ENCODE measurements around the gene FSTL5. TPM values are rescaled to one million over a fixed set of nuclear protein-coding genes. Genes with fewer than 3 reads are reported as not detected.
"Not testable (repeated sequence)": the region's sequence is repeated elsewhere in the genome, so short reads cannot be mapped to it uniquely, and the experiment has no call there.

FSTL5 gene
- polyA plus RNA-seq, 6 donors from 2014 or later, result not detected

DNA sequence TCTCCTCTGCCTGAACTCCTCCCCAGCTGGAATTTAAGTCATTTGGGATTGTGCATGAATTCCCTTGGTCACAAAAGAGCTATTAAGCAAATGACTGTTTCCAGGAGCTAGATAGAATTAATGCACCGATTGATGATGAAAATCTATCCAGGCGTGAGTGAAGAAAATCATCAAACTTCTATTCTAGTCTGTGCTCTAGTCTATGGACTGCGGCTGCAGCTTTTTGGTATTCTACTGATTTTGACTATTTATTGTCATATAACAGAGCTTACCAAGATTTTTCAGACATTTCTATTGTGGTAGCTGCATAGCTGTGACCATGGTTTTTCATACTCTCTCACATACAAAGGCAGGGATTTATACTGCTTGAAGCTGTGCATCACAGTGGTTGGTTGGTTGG, 403.8 kb downstream of the FSTL5 start:
- ATAC-seq (ENCODE audit: low read depth in 2 of 2) (no peak), DNase-seq (no peak)
- no peaks in the 10 kb centered on the region for H3K4me1 Mint-ChIP-seq
- H3K27me3 Mint-ChIP-seq, result no peaks in the 10 kb centered on the region
- H3K36me3 Mint-ChIP-seq, result no peaks in the 10 kb centered on the region
- H3K4me3 Mint-ChIP-seq, result no peak overlapping the region
- H3K27ac Mint-ChIP-seq, result no peak overlapping the region
- H3K9me3 Mint-ChIP-seq, result peaks cover 0 to 2% (median 0%) of the 10 kb centered on the region in 7 donors

DNA sequence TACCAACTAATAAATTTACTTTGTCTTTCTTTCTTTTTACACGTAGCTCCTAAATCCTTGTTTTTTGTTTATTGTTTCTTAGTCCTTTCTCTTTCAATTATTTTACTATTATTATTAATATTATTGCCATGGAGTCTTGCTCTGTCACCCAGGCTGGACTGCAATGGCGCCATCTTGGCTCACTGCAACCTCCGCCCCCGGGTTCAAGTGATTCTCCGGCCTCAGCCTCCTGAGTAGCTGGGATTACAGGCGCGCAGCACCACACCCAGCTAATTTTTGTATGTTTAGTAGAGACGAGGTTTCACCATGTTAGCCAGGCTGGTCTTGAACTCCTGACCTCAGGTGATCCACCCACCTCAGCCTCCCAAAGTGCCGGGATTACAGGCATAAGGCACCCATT, 405.4 kb downstream of the FSTL5 start:
- H3K4me3 Mint-ChIP-seq; H3K27me3 Mint-ChIP-seq; DNase-seq; ATAC-seq (ENCODE audit: low read depth in 2 of 2); H3K9me3 Mint-ChIP-seq; H3K36me3 Mint-ChIP-seq; H3K4me1 Mint-ChIP-seq; H3K27ac Mint-ChIP-seq: not testable (repeated sequence)

- no peak for ATAC-seq (ENCODE audit: low read depth in 2 of 2)
- DNase-seq, result no peak
- H3K36me3 Mint-ChIP-seq, result no peaks in the 10 kb centered on the region
- H3K4me3 Mint-ChIP-seq, result no peak overlapping the region
- H3K27ac Mint-ChIP-seq, result no peak overlapping the region
- H3K4me1 Mint-ChIP-seq, result no peaks in the 10 kb centered on the region
- no peaks in the 10 kb centered on the region for H3K27me3 Mint-ChIP-seq
- peaks cover 0 to 10% (median 3%) of the 10 kb centered on the region in 7 donors for H3K9me3 Mint-ChIP-seq
Measured at GRCh38 chr4:161728929-161729328, 434.9 kb downstream of the FSTL5 start.

GRCh38 chr4:161721947-161722346, 441.9 kb downstream of the FSTL5 start:
- ATAC-seq (ENCODE audit: low read depth in 2 of 2), result no peak
- H3K4me1 Mint-ChIP-seq, result no peaks in the 10 kb centered on the region
- no peak for DNase-seq

DNA sequence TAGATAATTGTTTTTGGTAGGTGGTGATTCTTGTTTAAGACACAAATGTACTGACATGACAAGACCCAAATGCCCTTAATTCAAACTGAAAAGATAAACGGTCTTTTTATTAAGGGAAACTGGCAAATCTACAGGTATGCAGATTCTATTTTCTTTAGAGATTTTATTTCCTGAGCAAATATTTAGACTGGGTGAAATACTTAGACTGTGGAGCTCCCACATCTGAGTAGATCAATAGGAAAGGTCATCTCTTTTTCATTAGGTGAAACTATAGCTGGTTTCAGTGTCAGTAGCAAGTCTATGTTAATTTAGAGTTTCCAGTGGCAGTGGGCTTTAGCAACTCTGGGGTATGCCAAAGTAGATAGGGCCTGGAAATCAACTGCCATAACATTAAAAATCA, 446.7 kb downstream of the FSTL5 start:
- H3K27me3 Mint-ChIP-seq, result no peaks in the 10 kb centered on the region
- no peaks in the 10 kb centered on the region for H3K36me3 Mint-ChIP-seq
- H3K9me3 Mint-ChIP-seq, result peaks cover 0 to 4% (median 3%) of the 10 kb centered on the region in 7 donors
- H3K27ac Mint-ChIP-seq, result no peak overlapping the region
- ATAC-seq (ENCODE audit: low read depth in 2 of 2) (no peak), DNase-seq (no peak)
- no peaks in the 10 kb centered on the region for H3K4me1 Mint-ChIP-seq
- no peak overlapping the region for H3K4me3 Mint-ChIP-seq

More at GRCh38 chr4:161721947-161722346, 441.9 kb downstream of the FSTL5 start:
- H3K27ac Mint-ChIP-seq, result no peak overlapping the region
- H3K9me3 Mint-ChIP-seq, result peaks cover 0 to 5% (median 0%) of the 10 kb centered on the region in 7 donors
- no peaks in the 10 kb centered on the region for H3K27me3 Mint-ChIP-seq
- H3K36me3 Mint-ChIP-seq, result no peaks in the 10 kb centered on the region
- H3K4me3 Mint-ChIP-seq, result no peak overlapping the region

DNA sequence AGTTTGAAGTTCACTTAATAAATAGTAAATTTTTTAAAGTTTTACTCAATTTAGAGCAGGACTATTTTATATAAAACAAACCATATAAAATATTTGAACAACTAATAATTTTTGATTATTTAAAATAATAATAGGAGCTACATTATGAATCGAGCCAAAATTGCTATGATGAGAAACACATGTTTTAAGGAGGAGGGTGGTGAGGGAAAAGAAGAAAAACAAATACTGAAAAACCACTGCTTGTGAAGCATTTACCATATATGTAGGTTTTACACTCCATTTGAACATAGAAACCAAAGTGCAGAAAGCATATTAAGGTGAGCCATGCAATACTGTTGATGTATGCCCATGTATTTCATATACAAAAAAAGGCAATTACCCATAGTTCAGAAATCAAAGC, 448.9 kb downstream of the FSTL5 start:
- DNase-seq (no peak), ATAC-seq (ENCODE audit: low read depth in 2 of 2) (no peak)
- no peak overlapping the region for H3K4me3 Mint-ChIP-seq
- peaks cover 0 to 4% (median 3%) of the 10 kb centered on the region in 7 donors for H3K9me3 Mint-ChIP-seq
- no peak overlapping the region for H3K27ac Mint-ChIP-seq
- H3K36me3 Mint-ChIP-seq, result no peaks in the 10 kb centered on the region
- no peaks in the 10 kb centered on the region for H3K27me3 Mint-ChIP-seq
- H3K4me1 Mint-ChIP-seq, result no peaks in the 10 kb centered on the region

DNA sequence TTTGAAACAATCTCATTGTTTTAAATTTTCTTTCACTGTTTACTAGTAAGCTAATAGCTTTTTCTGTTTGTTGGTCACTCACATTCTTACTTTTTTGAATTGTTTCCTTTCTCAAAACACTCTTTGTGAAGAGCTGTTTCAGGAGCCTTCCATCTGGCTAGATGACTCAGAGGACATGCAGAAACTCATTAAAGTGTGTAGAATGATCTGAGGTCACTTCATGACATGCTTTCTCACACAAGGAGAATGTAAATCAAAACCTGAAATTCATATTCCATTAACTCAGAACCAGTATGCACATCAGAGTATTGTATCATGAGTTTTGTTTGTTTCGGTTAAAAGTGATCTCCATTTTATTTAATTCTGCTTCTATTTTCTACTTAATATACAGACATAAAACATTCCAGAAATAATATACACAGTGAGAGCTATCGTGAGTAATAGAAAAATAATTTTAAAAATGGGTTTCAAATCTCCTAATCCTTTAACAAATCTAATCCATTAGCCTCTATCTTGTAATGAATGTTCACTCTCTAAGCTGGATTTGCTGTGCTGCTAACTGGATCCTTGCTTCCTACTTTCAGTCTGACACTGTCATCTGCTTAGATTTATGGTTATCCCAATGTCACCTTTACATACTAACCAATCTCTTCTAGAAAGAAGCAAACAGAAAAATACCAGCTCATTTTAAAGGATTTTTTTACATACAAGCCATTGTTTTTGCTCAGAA, 449.6 kb downstream of the FSTL5 start:
- ATAC-seq (ENCODE audit: low read depth in 2 of 2) (no peak), DNase-seq (no peak)
- no peaks in the 10 kb centered on the region for H3K36me3 Mint-ChIP-seq

DNA sequence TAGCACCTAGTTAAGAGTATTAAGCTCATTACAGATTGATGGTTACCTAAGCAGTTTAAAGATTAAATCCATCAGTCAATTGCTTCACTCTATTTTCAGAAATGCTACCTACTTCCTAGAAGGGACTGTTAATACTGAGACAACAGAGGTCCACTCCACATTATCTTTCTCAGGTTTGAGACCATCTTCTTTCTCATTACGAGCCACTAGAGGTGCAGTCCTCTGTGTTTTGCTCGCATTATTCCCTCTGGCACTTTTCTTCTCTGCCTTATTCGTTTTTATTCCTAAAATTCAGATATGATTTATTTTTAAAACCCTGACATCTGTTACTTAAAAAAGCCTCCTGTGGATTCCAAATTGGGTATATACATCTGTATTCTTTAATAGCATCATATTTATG, 459.1 kb downstream of the FSTL5 start:
- Mint-ChIP-seq H3K36me3 (no peaks in the 10 kb centered on the region), H3K27me3 (no peaks in the 10 kb centered on the region), H3K27ac (no peak overlapping the region), H3K4me3 (no peak overlapping the region), H3K4me1 (no peaks in the 10 kb centered on the region), H3K9me3 (peaks cover 0 to 3% (median 0%) of the 10 kb centered on the region in 7 donors)
- DNase-seq (no peak), ATAC-seq (ENCODE audit: low read depth in 2 of 2) (no peak)

More for the DNA sequence above, 449.6 kb downstream of the FSTL5 start:
- Mint-ChIP-seq H3K27me3 (no peaks in the 10 kb centered on the region), H3K9me3 (peaks cover 0 to 4% (median 2%) of the 10 kb centered on the region in 7 donors), H3K27ac (no peak overlapping the region), H3K4me3 (no peak overlapping the region), H3K4me1 (no peaks in the 10 kb centered on the region)

- Mint-ChIP-seq H3K27me3 (no peaks in the 10 kb centered on the region), H3K27ac (no peak overlapping the region), H3K9me3 (peaks cover 0 to 3% (median 0%) of the 10 kb centered on the region in 7 donors), H3K36me3 (no peaks in the 10 kb centered on the region), H3K4me1 (no peaks in the 10 kb centered on the region), H3K4me3 (no peak overlapping the region)
- ATAC-seq (ENCODE audit: low read depth in 2 of 2) (no peak), DNase-seq (no peak)
Measured at GRCh38 chr4:161704040-161704439, 459.8 kb downstream of the FSTL5 start.

DNA sequence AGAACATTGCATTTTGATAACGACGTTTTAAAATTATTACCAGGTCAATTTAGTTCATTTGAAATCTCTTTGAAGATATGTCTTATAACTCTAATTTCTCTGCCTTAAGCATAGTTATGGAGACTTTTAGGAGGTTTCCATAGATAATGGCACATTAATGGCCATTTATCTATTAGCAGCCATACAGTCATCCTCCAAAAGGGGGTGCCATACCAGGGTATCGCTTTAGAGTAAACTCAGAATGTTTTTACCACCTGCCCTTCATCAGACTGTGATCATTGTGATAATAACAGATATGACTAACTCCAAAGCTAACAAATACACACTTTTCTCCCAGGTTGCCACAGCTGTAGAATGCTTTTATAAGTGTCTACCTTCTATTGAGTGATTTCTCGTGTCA, 461.5 kb downstream of the FSTL5 start:
- H3K27ac Mint-ChIP-seq, result no peak overlapping the region
- no peaks in the 10 kb centered on the region for H3K27me3 Mint-ChIP-seq
- H3K9me3 Mint-ChIP-seq, result peaks cover 0 to 5% (median 0%) of the 10 kb centered on the region in 7 donors
- no peak overlapping the region for H3K4me3 Mint-ChIP-seq
- DNase-seq (no peak), ATAC-seq (ENCODE audit: low read depth in 2 of 2) (no peak)
- H3K4me1 Mint-ChIP-seq, result no peaks in the 10 kb centered on the region
- H3K36me3 Mint-ChIP-seq, result no peaks in the 10 kb centered on the region

- peaks cover 0 to 7% (median 5%) of the 10 kb centered on the region in 7 donors for H3K9me3 Mint-ChIP-seq
Measured at GRCh38 chr4:161696944-161697343, 466.9 kb downstream of the FSTL5 start.

GRCh38 chr4:161680146-161680545, 483.7 kb downstream of the FSTL5 start:
- ATAC-seq (ENCODE audit: low read depth in 2 of 2) (no peak), DNase-seq (no peak)
- H3K27ac Mint-ChIP-seq, result no peak overlapping the region
- H3K27me3 Mint-ChIP-seq, result no peaks in the 10 kb centered on the region
- H3K9me3 Mint-ChIP-seq, result peaks cover 0 to 9% (median 2%) of the 10 kb centered on the region in 7 donors
- H3K36me3 Mint-ChIP-seq, result no peaks in the 10 kb centered on the region
- no peaks in the 10 kb centered on the region for H3K4me1 Mint-ChIP-seq
- no peak overlapping the region for H3K4me3 Mint-ChIP-seq

More at GRCh38 chr4:161696944-161697343, 466.9 kb downstream of the FSTL5 start:
- H3K4me1 Mint-ChIP-seq, result no peaks in the 10 kb centered on the region
- no peaks in the 10 kb centered on the region for H3K36me3 Mint-ChIP-seq
- no peak for DNase-seq
- no peak overlapping the region for H3K4me3 Mint-ChIP-seq
- ATAC-seq (ENCODE audit: low read depth in 2 of 2), result no peak
- H3K27me3 Mint-ChIP-seq, result no peaks in the 10 kb centered on the region
- H3K27ac Mint-ChIP-seq, result no peak overlapping the region

GRCh38 chr4:161664740-161665139, 499.1 kb downstream of the FSTL5 start:
- Mint-ChIP-seq H3K4me1 (no peaks in the 10 kb centered on the region), H3K36me3 (no peaks in the 10 kb centered on the region), H3K27me3 (no peaks in the 10 kb centered on the region), H3K27ac (no peak overlapping the region), H3K9me3 (peaks cover 0 to 5% (median 1%) of the 10 kb centered on the region in 7 donors), H3K4me3 (no peak overlapping the region)
- DNase-seq (no peak), ATAC-seq (ENCODE audit: low read depth in 2 of 2) (no peak)

- DNase-seq (no peak), ATAC-seq (ENCODE audit: low read depth in 2 of 2) (no peak)
- Mint-ChIP-seq H3K4me1 (no peaks in the 10 kb centered on the region), H3K9me3 (peaks cover 0 to 4% (median 1%) of the 10 kb centered on the region in 7 donors), H3K4me3 (no peak overlapping the region), H3K27me3 (no peaks in the 10 kb centered on the region), H3K36me3 (no peaks in the 10 kb centered on the region), H3K27ac (no peak overlapping the region)
Measured at GRCh38 chr4:161663844-161664243, 500.0 kb downstream of the FSTL5 start.
